ENCODE results near the gene CDK9. TPM values are rescaled to one million over a fixed set of nuclear protein-coding genes. Genes with fewer than 3 reads are reported as not detected.

CDK9 gene
- total RNA-seq, 1 donor, result 77.8 TPM

GRCh38 chr9:127814619-127815511 is 29.0 kb downstream of the CDK9 start:
- Histone ChIP-seq H3K27me3 (ENCODE audit: insufficient read depth, low read length) (no peaks in the 10 kb centered on the region), H3K4me1 (ENCODE audit: insufficient read depth, low read length) (no peaks in the 10 kb centered on the region), H3K9me3 (ENCODE audit: low read depth, low read length) (no peaks in the 10 kb centered on the region), H3K4me3 (ENCODE audit: low read length) (no peak overlapping the region)

- H3K4me3 ChIP-seq (ENCODE audit: low read length), result no peak overlapping the region
- H3K4me1 ChIP-seq (ENCODE audit: insufficient read depth, low read length), result no peaks in the 10 kb centered on the region
These were observed 29.9 kb downstream of the CDK9 start for GRCh38 chr9:127815512-127816361.

GRCh38 chr9:127816362-127816725 is 30.5 kb downstream of the CDK9 start:
- H3K4me1 ChIP-seq (ENCODE audit: insufficient read depth, low read length), result no peaks in the 10 kb centered on the region
- H3K4me3 ChIP-seq (ENCODE audit: low read length), result no peak overlapping the region
- H3K9me3 ChIP-seq (ENCODE audit: low read depth, low read length), result no peaks in the 10 kb centered on the region
- H3K27me3 ChIP-seq (ENCODE audit: insufficient read depth, low read length), result no peaks in the 10 kb centered on the region

More at GRCh38 chr9:127815512-127816361, 29.9 kb downstream of the CDK9 start:
- no peaks in the 10 kb centered on the region for H3K9me3 ChIP-seq (ENCODE audit: low read depth, low read length)
- no peaks in the 10 kb centered on the region for H3K27me3 ChIP-seq (ENCODE audit: insufficient read depth, low read length)

GRCh38 chr9:127816728-127817127 is 30.9 kb downstream of the CDK9 start:
- Histone ChIP-seq H3K4me3 (ENCODE audit: low read length) (no peak overlapping the region), H3K9me3 (ENCODE audit: low read depth, low read length) (no peaks in the 10 kb centered on the region), H3K4me1 (ENCODE audit: insufficient read depth, low read length) (no peaks in the 10 kb centered on the region), H3K27me3 (ENCODE audit: insufficient read depth, low read length) (no peaks in the 10 kb centered on the region)

- no peaks in the 10 kb centered on the region for H3K9me3 ChIP-seq (ENCODE audit: low read depth, low read length)
- H3K4me1 ChIP-seq (ENCODE audit: insufficient read depth, low read length), result no peaks in the 10 kb centered on the region
- no peak overlapping the region for H3K4me3 ChIP-seq (ENCODE audit: low read length)
- no peaks in the 10 kb centered on the region for H3K27me3 ChIP-seq (ENCODE audit: insufficient read depth, low read length)
These were observed 32.1 kb downstream of the CDK9 start for GRCh38 chr9:127817881-127818434.

- Histone ChIP-seq H3K27me3 (ENCODE audit: insufficient read depth, low read length) (no peaks in the 10 kb centered on the region), H3K4me1 (ENCODE audit: insufficient read depth, low read length) (no peaks in the 10 kb centered on the region), H3K9me3 (ENCODE audit: low read depth, low read length) (no peaks in the 10 kb centered on the region), H3K4me3 (ENCODE audit: low read length) (no peak overlapping the region)
These were observed 32.7 kb downstream of the CDK9 start for GRCh38 chr9:127818574-127818973.

- no peaks in the 10 kb centered on the region for H3K27me3 ChIP-seq (ENCODE audit: insufficient read depth, low read length)
- no peaks in the 10 kb centered on the region for H3K4me1 ChIP-seq (ENCODE audit: insufficient read depth, low read length)
- no peaks in the 10 kb centered on the region for H3K9me3 ChIP-seq (ENCODE audit: low read depth, low read length)
- H3K4me3 ChIP-seq (ENCODE audit: low read length), result no peak overlapping the region
These were observed 36.3 kb downstream of the CDK9 start for GRCh38 chr9:127822108-127822507.

GRCh38 chr9:127825319-127826051 is 39.7 kb downstream of the CDK9 start:
- no peaks in the 10 kb centered on the region for H3K9me3 ChIP-seq (ENCODE audit: low read depth, low read length)
- no peaks in the 10 kb centered on the region for H3K27me3 ChIP-seq (ENCODE audit: insufficient read depth, low read length)
- peaks cover 9% of the 10 kb centered on the region for H3K4me1 ChIP-seq (ENCODE audit: insufficient read depth, low read length)
- H3K4me3 ChIP-seq (ENCODE audit: low read length), result no peak overlapping the region

GRCh38 chr9:127826253-127826913 is 40.5 kb downstream of the CDK9 start:
- H3K4me3 ChIP-seq (ENCODE audit: low read length), result no peak overlapping the region
- no peaks in the 10 kb centered on the region for H3K9me3 ChIP-seq (ENCODE audit: low read depth, low read length)
- no peaks in the 10 kb centered on the region for H3K27me3 ChIP-seq (ENCODE audit: insufficient read depth, low read length)
- H3K4me1 ChIP-seq (ENCODE audit: insufficient read depth, low read length), result peaks cover 9% of the 10 kb centered on the region

GRCh38 chr9:127828262-127829031 is 42.6 kb downstream of the CDK9 start:
- H3K9me3 ChIP-seq (ENCODE audit: low read depth, low read length), result no peaks in the 10 kb centered on the region
- H3K27me3 ChIP-seq (ENCODE audit: insufficient read depth, low read length), result no peaks in the 10 kb centered on the region
- H3K4me3 ChIP-seq (ENCODE audit: low read length), result no peak overlapping the region
- peaks cover 15% of the 10 kb centered on the region for H3K4me1 ChIP-seq (ENCODE audit: insufficient read depth, low read length)

GRCh38 chr9:127829205-127829906 is 43.5 kb downstream of the CDK9 start:
- no peaks in the 10 kb centered on the region for H3K27me3 ChIP-seq (ENCODE audit: insufficient read depth, low read length)
- H3K4me1 ChIP-seq (ENCODE audit: insufficient read depth, low read length), result peaks cover 16% of the 10 kb centered on the region
- H3K9me3 ChIP-seq (ENCODE audit: low read depth, low read length), result no peaks in the 10 kb centered on the region
- no peak overlapping the region for H3K4me3 ChIP-seq (ENCODE audit: low read length)

GRCh38 chr9:127832248-127832647 is 46.4 kb downstream of the CDK9 start:
- peaks cover 32% of the 10 kb centered on the region for H3K4me1 ChIP-seq (ENCODE audit: insufficient read depth, low read length)
- no peaks in the 10 kb centered on the region for H3K27me3 ChIP-seq (ENCODE audit: insufficient read depth, low read length)
- no peak overlapping the region for H3K4me3 ChIP-seq (ENCODE audit: low read length)
- H3K9me3 ChIP-seq (ENCODE audit: low read depth, low read length), result no peaks in the 10 kb centered on the region

- Histone ChIP-seq H3K9me3 (ENCODE audit: low read depth, low read length) (no peaks in the 10 kb centered on the region), H3K4me3 (ENCODE audit: low read length) (no peak overlapping the region), H3K4me1 (ENCODE audit: insufficient read depth, low read length) (peaks cover 27% of the 10 kb centered on the region), H3K27me3 (ENCODE audit: insufficient read depth, low read length) (no peaks in the 10 kb centered on the region)
These were observed 47.7 kb downstream of the CDK9 start for GRCh38 chr9:127833555-127833954.

Measured in mononuclear cell (primary cell).